Peyer's patch (tissue), 4 donors: Measurements from ENCODE around the gene AGAP1. TPM values are rescaled to one million over a fixed set of nuclear protein-coding genes. Genes with fewer than 3 reads are reported as not detected.

Experiments
- DNase-seq, 3 donors: peaks; one replicate each; pipeline ENCODE4 v3.0.0-alpha.2; 2017 to 2019
- H3K27ac ChIP-seq, 4 donors: fragments of 200-600 bp; sonication (generic); one replicate each; pipeline ENCODE4 v1.5.1; 2016 to 2019
- H3K27me3 ChIP-seq, 2 donors: fragments of 200-600 bp; sonication (generic); one replicate each; pipeline ENCODE4 v1.5.1; 2019
- H3K36me3 ChIP-seq, 3 donors: fragments of 200-600 bp; sonication (generic); one replicate each; pipeline ENCODE4 v1.5.1; 2016 to 2019
- H3K4me1 ChIP-seq, 4 donors: fragments of 200-600 bp; sonication (generic); one replicate each; pipeline ENCODE4 v1.5.1; 2016 to 2019
- H3K4me3 ChIP-seq, 4 donors: fragments of 200-600 bp; sonication (generic); 1 replicate in 3 of 4; 2 replicates in 1 of 4; pipeline ENCODE4 v1.5.1; 2016 to 2019; ENCODE audit warnings: mild to moderate bottlenecking in 1 of 4
- H3K9me3 ChIP-seq, 4 donors: fragments of 200-600 bp; sonication (generic); one replicate each; pipeline ENCODE4 v1.5.1; 2016 to 2019; ENCODE audit warnings: mild to moderate bottlenecking in 1 of 4
- CTCF ChIP-seq, 6 experiments: fragments of 450-650 bp in 4 of 6; fragments of 200-600 bp in 2 of 6; sonication (generic) in 1 of 6; IDR thresholded peaks; one replicate each; pipeline ENCODE4 v1.5.1; 2017 to 2019; ENCODE audit warnings: antibody characterized with exemption in 6 of 6, mild to moderate bottlenecking in 3 of 6, moderate library complexity in 1 of 6
- POLR2A ChIP-seq, 2 donors: fragments of 450-650 bp; IDR thresholded peaks; one replicate each; pipeline ENCODE4 v1.5.1; 2017; ENCODE audit warnings: antibody characterized with exemption in 2 of 2, mild to moderate bottlenecking in 2 of 2, moderate library complexity in 2 of 2
- total RNA-seq, 4 donors: library from RNA; depleted of rRNA; stranded (reverse); fragments of >200 nt; gene quantifications; one replicate each; pipeline ENCODE4 v1.1.0, GENCODE V29; 2016

Gene AGAP1
- total RNA-seq, 4 donors from 2014 or later = 55.7 to 79.1 (median 66.9) TPM

GRCh38 chr2:235715601-235716000, 221.8 kb downstream of the AGAP1 start:
- H3K9me3 ChIP-seq = no peaks in the 10 kb centered on the region
- H3K27me3 ChIP-seq = no peaks in the 10 kb centered on the region
- H3K36me3 ChIP-seq = peaks cover 0 to 10% (median 0%) of the 10 kb centered on the region in 3 donors
- H3K4me3 ChIP-seq = no peak overlapping the region
- no peak for DNase-seq
- H3K4me1 ChIP-seq = no peaks in the 10 kb centered on the region
- TF ChIP-seq CTCF (IDR thresholded peaks at IDR 0.05) = no peak
- no peak for TF ChIP-seq POLR2A (IDR thresholded peaks at IDR 0.05)
- H3K27ac ChIP-seq = no peak overlapping the region

DNA sequence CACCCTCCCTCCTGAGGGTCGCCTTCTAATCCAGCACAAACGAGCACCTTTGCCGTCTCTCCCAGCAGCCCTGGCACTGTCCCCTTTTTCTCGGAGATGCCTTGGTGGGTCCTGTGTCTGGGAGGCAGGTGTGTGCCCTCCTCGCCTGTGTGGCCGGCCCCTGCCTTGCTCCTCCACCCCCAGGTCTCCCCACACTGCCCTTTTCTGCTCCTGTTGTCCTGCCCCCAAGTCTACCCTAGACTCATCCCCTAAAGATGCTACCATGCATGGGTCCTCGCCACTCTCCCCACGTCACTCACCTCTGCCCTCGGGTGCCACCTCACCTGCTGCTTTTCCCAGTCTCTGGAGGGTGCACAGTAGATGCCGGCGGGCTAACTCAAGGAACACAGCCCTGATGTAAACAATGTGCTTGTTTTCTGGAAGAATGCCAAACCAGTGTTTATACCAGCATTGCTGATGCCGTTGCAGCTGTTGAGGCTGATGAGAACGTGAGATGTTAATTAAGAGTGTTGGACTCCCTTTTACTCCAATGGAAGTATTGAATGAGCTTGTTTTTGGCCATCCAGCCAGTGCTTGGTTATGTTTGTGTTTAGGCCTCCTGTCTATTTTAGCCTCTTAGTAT, 223.1 kb downstream of the AGAP1 start:
- Histone ChIP-seq H3K36me3 (peaks cover 0 to 4% (median 0%) of the 10 kb centered on the region in 3 donors), H3K27ac (no peak overlapping the region), H3K9me3 (no peaks in the 10 kb centered on the region), H3K27me3 (no peaks in the 10 kb centered on the region), H3K4me1 (no peaks in the 10 kb centered on the region), H3K4me3 (no peak overlapping the region)
- no peak for DNase-seq
- TF ChIP-seq POLR2A (IDR thresholded peaks at IDR 0.05) (no peak), CTCF (IDR thresholded peaks at IDR 0.05) (no peak)

DNA sequence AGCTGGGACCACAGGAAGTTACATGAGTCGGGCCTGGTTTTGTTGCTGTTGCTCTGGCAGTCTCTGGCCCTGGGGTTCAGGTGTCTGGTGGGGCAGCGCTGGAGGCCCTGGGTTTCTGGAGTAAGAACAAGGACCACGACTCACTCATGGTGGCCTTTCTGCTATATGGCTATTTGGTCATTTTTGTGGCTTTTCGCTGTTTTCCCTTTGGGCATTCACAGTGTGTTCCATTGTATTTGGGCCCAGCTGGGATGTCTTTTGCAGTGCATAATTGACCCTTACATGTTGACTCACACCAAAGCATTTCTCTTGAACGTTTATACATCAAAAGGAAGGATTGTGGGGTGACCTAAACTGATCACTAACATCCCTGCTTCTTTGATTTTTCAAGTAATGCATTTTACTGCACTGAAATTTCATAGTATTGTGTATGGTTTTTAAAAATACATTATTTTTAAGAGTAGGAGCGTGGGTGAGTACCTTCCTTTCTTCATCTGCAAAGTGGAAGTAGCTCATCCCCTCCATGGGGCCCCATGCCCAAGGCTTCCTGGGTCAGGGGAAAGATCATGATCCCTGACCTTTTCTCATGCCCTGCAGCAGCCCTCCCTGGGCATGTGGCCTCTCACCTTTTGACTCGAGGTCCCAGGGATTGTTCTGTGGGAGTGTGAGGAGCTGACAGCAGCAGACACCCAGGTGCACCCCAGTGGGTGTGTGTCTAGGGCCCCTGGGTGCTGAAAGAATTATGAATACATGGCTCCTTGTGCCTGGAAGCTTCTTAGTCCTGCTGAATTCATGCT, 225.5 kb downstream of the AGAP1 start:
- no peak for TF ChIP-seq POLR2A (IDR thresholded peaks at IDR 0.05)
- TF ChIP-seq CTCF (IDR thresholded peaks at IDR 0.05) = no peak
- no peaks in the 10 kb centered on the region for H3K27me3 ChIP-seq
- no peak overlapping the region for H3K4me3 ChIP-seq
- H3K9me3 ChIP-seq = no peaks in the 10 kb centered on the region
- no peak overlapping the region for H3K27ac ChIP-seq
- no peak for DNase-seq
- peaks cover 0 to 2% (median 0%) of the 10 kb centered on the region in 3 donors for H3K36me3 ChIP-seq
- H3K4me1 ChIP-seq = peaks cover 0 to 7% (median 0%) of the 10 kb centered on the region in 4 donors

DNA sequence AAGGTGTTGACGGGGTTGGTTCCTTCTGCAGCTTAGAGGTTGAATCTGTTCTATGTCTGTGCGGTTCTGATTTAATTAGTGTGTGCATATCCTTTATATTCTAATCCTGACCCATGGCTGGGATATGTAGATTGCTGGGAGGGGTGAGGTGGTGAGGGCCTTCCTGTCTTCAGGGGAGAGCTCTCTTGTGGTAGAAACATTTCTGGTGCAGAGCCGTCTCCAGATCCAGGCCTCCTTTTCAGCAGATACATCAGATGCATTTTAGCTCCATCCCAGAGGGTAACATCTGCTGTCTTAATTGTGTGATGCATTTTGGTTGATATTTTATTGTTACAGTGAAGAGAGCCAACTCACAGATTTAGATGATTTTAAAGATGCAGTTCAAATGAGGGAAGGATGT, 227.8 kb downstream of the AGAP1 start:
- Histone ChIP-seq H3K9me3 (no peaks in the 10 kb centered on the region), H3K4me1 (peaks cover 0 to 9% (median 0%) of the 10 kb centered on the region in 4 donors), H3K27me3 (no peaks in the 10 kb centered on the region), H3K27ac (no peak overlapping the region), H3K4me3 (no peak overlapping the region), H3K36me3 (peaks cover 0 to 2% (median 0%) of the 10 kb centered on the region in 3 donors)
- no peak for DNase-seq
- no peak for TF ChIP-seq POLR2A (IDR thresholded peaks at IDR 0.05)
- TF ChIP-seq CTCF (IDR thresholded peaks at IDR 0.05) = no peak

DNA sequence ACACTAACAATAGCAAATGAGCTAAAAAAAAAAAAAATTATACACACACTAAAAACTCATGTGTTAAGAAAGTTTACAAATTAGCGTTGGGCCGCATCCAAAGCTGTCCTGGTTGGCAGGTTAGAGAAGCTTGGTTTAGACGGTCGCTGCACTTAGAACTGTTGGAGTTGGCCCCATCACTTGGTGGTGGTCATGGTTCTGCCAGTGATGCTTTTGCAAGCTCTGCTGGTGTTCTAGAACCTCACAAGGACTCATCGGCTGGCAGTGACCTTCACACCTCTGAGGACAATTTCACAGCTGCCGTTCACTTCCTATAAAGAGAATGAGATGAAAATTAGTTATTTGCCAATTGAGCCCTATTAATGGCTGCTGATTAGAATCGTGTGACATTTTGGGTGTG, 229.0 kb downstream of the AGAP1 start:
- H3K36me3 ChIP-seq = peaks cover 0 to 2% (median 0%) of the 10 kb centered on the region in 3 donors
- no peak for DNase-seq
- no peaks in the 10 kb centered on the region for H3K9me3 ChIP-seq
- H3K27ac ChIP-seq = no peak overlapping the region
- no peaks in the 10 kb centered on the region for H3K27me3 ChIP-seq
- TF ChIP-seq CTCF (IDR thresholded peaks at IDR 0.05) (no peak), POLR2A (IDR thresholded peaks at IDR 0.05) (no peak)
- H3K4me3 ChIP-seq = no peak overlapping the region
- peaks cover 0 to 9% (median 0%) of the 10 kb centered on the region in 4 donors for H3K4me1 ChIP-seq
